Measurements from ENCODE around the gene DECR2.

Gene DECR2

DNA sequence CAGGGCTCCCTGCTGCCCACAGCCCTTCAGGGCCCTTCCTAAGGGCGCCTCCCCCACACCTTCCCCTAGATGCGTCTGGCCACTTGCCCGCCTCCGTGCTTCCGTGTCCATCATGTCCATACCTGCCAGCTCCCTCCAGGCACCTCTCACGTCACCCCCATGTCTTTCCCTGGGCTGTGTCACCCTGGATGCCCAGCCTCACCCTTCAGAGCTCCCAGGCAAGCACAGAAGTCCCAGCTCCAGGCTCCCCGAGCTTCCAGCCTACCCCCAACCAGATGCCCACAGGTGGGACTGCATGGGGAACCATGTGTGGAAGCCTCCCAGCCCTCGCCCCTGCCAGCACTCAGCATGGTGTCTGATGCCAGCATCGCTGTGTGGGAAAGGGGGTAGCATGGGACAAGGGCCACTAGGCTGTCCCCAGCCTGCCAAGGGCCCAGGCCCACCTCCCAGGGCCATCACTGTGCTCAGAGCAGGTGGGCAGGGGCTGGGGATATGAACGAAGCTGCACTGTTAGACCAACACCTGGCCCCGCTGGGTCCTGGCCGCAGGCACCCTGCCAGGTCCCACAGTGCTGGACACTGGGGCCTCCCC lies 47.3 kb upstream of the DECR2 start:
- no peaks in the 10 kb centered on the region for H4K20me1 ChIP-seq (ENCODE audit: insufficient read depth, low read length, poor library complexity, severe bottlenecking)
- peak overlapping the region; percentile 35 for H3K4me3 ChIP-seq (ENCODE audit: low read length, poor library complexity, severe bottlenecking)
- H3K9ac ChIP-seq (ENCODE audit: low read depth, low read length, poor library complexity, severe bottlenecking): peak overlapping the region; percentile 58
- no peak overlapping the region for H2AFZ ChIP-seq (ENCODE audit: low read length)
- peaks cover 25% of the 10 kb centered on the region; the same call in 1 of the 2 replicates for H3K79me2 ChIP-seq (ENCODE audit: insufficient read depth, low read length)
- no peaks in the 10 kb centered on the region for H3K9me2 ChIP-seq (replicated peaks; ENCODE audit: low read depth, low read length)
- no peaks in the 10 kb centered on the region for H3F3A ChIP-seq (ENCODE audit: low read depth)
- H3K27me3 ChIP-seq (ENCODE audit: insufficient read depth, low read length, poor library complexity, severe bottlenecking): no peaks in the 10 kb centered on the region
- H3K36me3 ChIP-seq (ENCODE audit: insufficient read depth, low read length): no peaks in the 10 kb centered on the region
- H3K4me2 ChIP-seq (ENCODE audit: low read depth, low read length, poor library complexity, severe bottlenecking): peak overlapping the region; percentile 70
- peaks cover 27% of the 10 kb centered on the region for H3K4me1 ChIP-seq (ENCODE audit: insufficient read depth, low read length, poor library complexity, severe bottlenecking)
- no peaks in the 10 kb centered on the region for H3K9me3 ChIP-seq (ENCODE audit: insufficient read depth, low read depth, low read length)
- TF ChIP-seq, protein P1, sequence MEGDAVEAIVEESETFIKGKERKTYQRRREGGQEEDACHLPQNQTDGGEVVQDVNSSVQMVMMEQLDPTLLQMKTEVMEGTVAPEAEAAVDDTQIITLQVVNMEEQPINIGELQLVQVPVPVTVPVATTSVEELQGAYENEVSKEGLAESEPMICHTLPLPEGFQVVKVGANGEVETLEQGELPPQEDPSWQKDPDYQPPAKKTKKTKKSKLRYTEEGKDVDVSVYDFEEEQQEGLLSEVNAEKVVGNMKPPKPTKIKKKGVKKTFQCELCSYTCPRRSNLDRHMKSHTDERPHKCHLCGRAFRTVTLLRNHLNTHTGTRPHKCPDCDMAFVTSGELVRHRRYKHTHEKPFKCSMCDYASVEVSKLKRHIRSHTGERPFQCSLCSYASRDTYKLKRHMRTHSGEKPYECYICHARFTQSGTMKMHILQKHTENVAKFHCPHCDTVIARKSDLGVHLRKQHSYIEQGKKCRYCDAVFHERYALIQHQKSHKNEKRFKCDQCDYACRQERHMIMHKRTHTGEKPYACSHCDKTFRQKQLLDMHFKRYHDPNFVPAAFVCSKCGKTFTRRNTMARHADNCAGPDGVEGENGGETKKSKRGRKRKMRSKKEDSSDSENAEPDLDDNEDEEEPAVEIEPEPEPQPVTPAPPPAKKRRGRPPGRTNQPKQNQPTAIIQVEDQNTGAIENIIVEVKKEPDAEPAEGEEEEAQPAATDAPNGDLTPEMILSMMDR (conservative IDR thresholded peaks at IDR 0.05; ENCODE audit: low read length): no peak
- TF ChIP-seq EZH2phosphoT487 (IDR thresholded peaks at IDR 0.05; ENCODE audit: borderline replicate concordance): no peak

DNA sequence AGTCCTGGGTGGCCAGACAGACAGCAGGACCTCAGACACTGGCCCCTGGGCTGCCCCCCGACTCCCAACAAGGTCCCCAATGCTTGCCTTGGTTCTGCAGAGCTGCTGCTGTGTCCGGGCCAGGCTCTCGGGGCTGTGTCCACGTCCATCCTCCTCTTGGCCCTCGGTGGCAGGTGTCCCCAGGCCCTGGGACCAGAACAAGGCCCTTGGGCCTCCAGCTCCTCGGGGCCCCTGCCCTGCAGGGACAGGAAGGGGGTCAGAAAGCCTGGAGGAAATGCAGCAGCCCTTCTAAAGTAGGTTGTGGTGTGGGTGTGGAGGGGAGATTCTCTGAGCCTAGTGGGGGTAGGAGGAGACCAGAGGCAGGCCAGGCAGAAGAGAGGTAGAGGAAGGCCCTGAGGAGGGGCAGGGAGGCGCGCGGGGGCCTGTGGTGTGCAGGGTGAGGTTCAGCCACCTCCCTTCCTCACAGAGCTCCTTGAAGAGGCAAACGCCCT lies 46.7 kb upstream of the DECR2 start:
- no peaks in the 10 kb centered on the region for H3F3A ChIP-seq (ENCODE audit: low read depth)
- 0 out of 2 replicates have a peak overlapping the region, but pooled peaks have one; percentile 64 for H2AFZ ChIP-seq (ENCODE audit: low read length)
- TF ChIP-seq EZH2phosphoT487 (IDR thresholded peaks at IDR 0.05; ENCODE audit: borderline replicate concordance): no peak
- no peaks in the 10 kb centered on the region for H3K9me2 ChIP-seq (replicated peaks; ENCODE audit: low read depth, low read length)
- H3K27me3 ChIP-seq (ENCODE audit: insufficient read depth, low read length, poor library complexity, severe bottlenecking): no peaks in the 10 kb centered on the region
- H4K20me1 ChIP-seq (ENCODE audit: insufficient read depth, low read length, poor library complexity, severe bottlenecking): no peaks in the 10 kb centered on the region
- peak overlapping the region; percentile 35 for H3K4me3 ChIP-seq (ENCODE audit: low read length, poor library complexity, severe bottlenecking)
- no peaks in the 10 kb centered on the region for H3K36me3 ChIP-seq (ENCODE audit: insufficient read depth, low read length)
- peak overlapping the region; percentile 58 for H3K9ac ChIP-seq (ENCODE audit: low read depth, low read length, poor library complexity, severe bottlenecking)
- H3K79me2 ChIP-seq (ENCODE audit: insufficient read depth, low read length): peaks cover 19% of the 10 kb centered on the region; the same call in 1 of the 2 replicates
- peaks cover 20% of the 10 kb centered on the region for H3K4me1 ChIP-seq (ENCODE audit: insufficient read depth, low read length, poor library complexity, severe bottlenecking)
- H3K9me3 ChIP-seq (ENCODE audit: insufficient read depth, low read depth, low read length): no peaks in the 10 kb centered on the region
- H3K4me2 ChIP-seq (ENCODE audit: low read depth, low read length, poor library complexity, severe bottlenecking): peak overlapping the region; percentile 70

DNA sequence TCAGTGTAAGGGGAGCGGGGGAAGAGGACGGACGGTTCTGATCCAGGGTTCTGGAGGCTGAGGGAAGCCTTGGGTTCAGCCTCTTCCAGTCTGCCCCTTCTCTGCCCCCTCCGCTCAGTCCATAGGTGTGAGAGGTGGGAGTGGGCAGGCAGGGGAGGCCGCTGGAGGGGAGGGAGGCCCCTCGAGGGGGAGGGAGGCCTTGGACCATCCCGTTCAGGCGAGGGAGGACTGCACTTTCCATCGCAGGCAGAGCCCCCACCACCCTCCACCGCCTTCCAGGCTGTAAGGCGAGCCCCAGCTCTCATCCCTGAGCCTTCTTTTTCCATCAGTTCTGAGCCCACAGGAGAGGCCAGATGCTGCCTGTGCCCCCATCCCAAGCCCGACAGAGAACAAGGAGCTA lies 44.9 kb upstream of the DECR2 start:
- H3K9me3 ChIP-seq (ENCODE audit: insufficient read depth, low read depth, low read length): no peaks in the 10 kb centered on the region
- no peak overlapping the region for H2AFZ ChIP-seq (ENCODE audit: low read length)
- H3K36me3 ChIP-seq (ENCODE audit: insufficient read depth, low read length): no peaks in the 10 kb centered on the region
- TF ChIP-seq, protein P1 (conservative IDR thresholded peaks at IDR 0.05; ENCODE audit: low read length): no peak
- TF ChIP-seq EZH2phosphoT487 (IDR thresholded peaks at IDR 0.05; ENCODE audit: borderline replicate concordance): no peak
- H3K79me2 ChIP-seq (ENCODE audit: insufficient read depth, low read length): peaks cover 3% of the 10 kb centered on the region; the same call in 1 of the 2 replicates
- H3F3A ChIP-seq (ENCODE audit: low read depth): no peaks in the 10 kb centered on the region
- H3K4me2 ChIP-seq (ENCODE audit: low read depth, low read length, poor library complexity, severe bottlenecking): no peak overlapping the region
- H3K4me1 ChIP-seq (ENCODE audit: insufficient read depth, low read length, poor library complexity, severe bottlenecking): peaks cover 17% of the 10 kb centered on the region
- no peak overlapping the region for H3K9ac ChIP-seq (ENCODE audit: low read depth, low read length, poor library complexity, severe bottlenecking)
- no peaks in the 10 kb centered on the region for H4K20me1 ChIP-seq (ENCODE audit: insufficient read depth, low read length, poor library complexity, severe bottlenecking)
- H3K9me2 ChIP-seq (replicated peaks; ENCODE audit: low read depth, low read length): no peaks in the 10 kb centered on the region
- H3K27me3 ChIP-seq (ENCODE audit: insufficient read depth, low read length, poor library complexity, severe bottlenecking): no peaks in the 10 kb centered on the region
- no peak overlapping the region for H3K4me3 ChIP-seq (ENCODE audit: low read length, poor library complexity, severe bottlenecking)

All from Loucy (cell line).